ENCODE measurements around the gene DAW1.

Gene DAW1

GRCh38 chr2:227903381-227903780, 31.9 kb downstream of the DAW1 start:
- Histone ChIP-seq H3K36me3 (replicated peaks; ENCODE audit: low read depth, low read length) (no peaks in the 10 kb centered on the region), H3K27ac (ENCODE audit: low read length) (no peak overlapping the region), H3K9me3 (ENCODE audit: insufficient read depth, low read length) (no peaks in the 10 kb centered on the region), H3K9ac (ENCODE audit: low read length) (no peak overlapping the region), H3K27me3 (ENCODE audit: low read depth, low read length) (no peaks in the 10 kb centered on the region), H4K20me1 (ENCODE audit: insufficient read depth, low read length) (no peaks in the 10 kb centered on the region), H2AFZ (ENCODE audit: low read depth, low read length) (no peak overlapping the region), H3K4me1 (ENCODE audit: low read length) (no peaks in the 10 kb centered on the region), H3K4me2 (ENCODE audit: low read length) (no peak overlapping the region), H3K4me3 (ENCODE audit: low read length) (no peak overlapping the region), H3K79me2 (ENCODE audit: low read length) (no peaks in the 10 kb centered on the region)
- TF ChIP-seq EZH2phosphoT487 (IDR thresholded peaks at IDR 0.05; ENCODE audit: low read depth): no peak
- no peak for TF ChIP-seq CTCF (IDR thresholded peaks at IDR 0.05; ENCODE audit: low read depth, low read length)

- Histone ChIP-seq H3K9me3 (ENCODE audit: insufficient read depth, low read length) (no peaks in the 10 kb centered on the region), H4K20me1 (ENCODE audit: insufficient read depth, low read length) (no peaks in the 10 kb centered on the region), H3K36me3 (replicated peaks; ENCODE audit: low read depth, low read length) (no peaks in the 10 kb centered on the region), H3K4me2 (ENCODE audit: low read length) (no peak overlapping the region), H3K27ac (ENCODE audit: low read length) (no peak overlapping the region), H2AFZ (ENCODE audit: low read depth, low read length) (no peak overlapping the region), H3K9ac (ENCODE audit: low read length) (no peak overlapping the region), H3K27me3 (ENCODE audit: low read depth, low read length) (no peaks in the 10 kb centered on the region), H3K4me1 (ENCODE audit: low read length) (no peaks in the 10 kb centered on the region), H3K79me2 (ENCODE audit: low read length) (no peaks in the 10 kb centered on the region), H3K4me3 (ENCODE audit: low read length) (no peak overlapping the region)
- no peak for TF ChIP-seq EZH2phosphoT487 (IDR thresholded peaks at IDR 0.05; ENCODE audit: low read depth)
- TF ChIP-seq CTCF (IDR thresholded peaks at IDR 0.05; ENCODE audit: low read depth, low read length): no peak
These were observed 35.6 kb downstream of the DAW1 start for GRCh38 chr2:227906991-227907390.

- H4K20me1 ChIP-seq (ENCODE audit: insufficient read depth, low read length): no peaks in the 10 kb centered on the region
- H3K36me3 ChIP-seq (replicated peaks; ENCODE audit: low read depth, low read length): no peaks in the 10 kb centered on the region
- no peak overlapping the region for H3K9ac ChIP-seq (ENCODE audit: low read length)
- no peak overlapping the region for H2AFZ ChIP-seq (ENCODE audit: low read depth, low read length)
- no peaks in the 10 kb centered on the region for H3K79me2 ChIP-seq (ENCODE audit: low read length)
- TF ChIP-seq CTCF (IDR thresholded peaks at IDR 0.05; ENCODE audit: low read depth, low read length): no peak
- H3K4me2 ChIP-seq (ENCODE audit: low read length): no peak overlapping the region
- H3K4me3 ChIP-seq (ENCODE audit: low read length): no peak overlapping the region
- H3K27ac ChIP-seq (ENCODE audit: low read length): no peak overlapping the region
- H3K27me3 ChIP-seq (ENCODE audit: low read depth, low read length): no peaks in the 10 kb centered on the region
- no peaks in the 10 kb centered on the region for H3K9me3 ChIP-seq (ENCODE audit: insufficient read depth, low read length)
- H3K4me1 ChIP-seq (ENCODE audit: low read length): no peaks in the 10 kb centered on the region
These were observed 37.0 kb downstream of the DAW1 start for GRCh38 chr2:227908266-227909054.

GRCh38 chr2:227914362-227914761, 42.9 kb downstream of the DAW1 start:
- no peaks in the 10 kb centered on the region for H3K27me3 ChIP-seq (ENCODE audit: low read depth, low read length)

More at GRCh38 chr2:227914362-227914761, 42.9 kb downstream of the DAW1 start:
- Histone ChIP-seq H3K9ac (ENCODE audit: low read length) (no peak overlapping the region), H3K79me2 (ENCODE audit: low read length) (no peaks in the 10 kb centered on the region), H3K4me3 (ENCODE audit: low read length) (no peak overlapping the region), H3K36me3 (replicated peaks; ENCODE audit: low read depth, low read length) (no peaks in the 10 kb centered on the region), H3K4me1 (ENCODE audit: low read length) (no peaks in the 10 kb centered on the region), H2AFZ (ENCODE audit: low read depth, low read length) (no peak overlapping the region), H3K9me3 (ENCODE audit: insufficient read depth, low read length) (no peaks in the 10 kb centered on the region), H3K4me2 (ENCODE audit: low read length) (no peak overlapping the region), H4K20me1 (ENCODE audit: insufficient read depth, low read length) (no peaks in the 10 kb centered on the region), H3K27ac (ENCODE audit: low read length) (no peak overlapping the region)
- TF ChIP-seq EZH2phosphoT487 (IDR thresholded peaks at IDR 0.05; ENCODE audit: low read depth) (no peak), CTCF (IDR thresholded peaks at IDR 0.05; ENCODE audit: low read depth, low read length) (no peak)
